Occipital lobe (tissue), 2 donors: ENCODE measurements around the gene PAH. TPM values are rescaled to one million over a fixed set of nuclear protein-coding genes. Genes with fewer than 3 reads are reported as not detected.
A peak's percentile ranks its signal among the peaks of the same experiment; 100 is the strongest.

Source experiments
- DNase-seq: peaks from one replicate; lab custom pipeline; 2025; lab: John Stamatoyannopoulos, UW
- total RNA-seq: library from RNA; depleted of rRNA; stranded (reverse); fragments of >200 nt; gene quantifications from one replicate; pipeline ENCODE4 v1.2.3, GENCODE V29; 2014

Gene PAH
- total RNA-seq, 1 donor from 2014 or later, result 0.16 TPM

DNA sequence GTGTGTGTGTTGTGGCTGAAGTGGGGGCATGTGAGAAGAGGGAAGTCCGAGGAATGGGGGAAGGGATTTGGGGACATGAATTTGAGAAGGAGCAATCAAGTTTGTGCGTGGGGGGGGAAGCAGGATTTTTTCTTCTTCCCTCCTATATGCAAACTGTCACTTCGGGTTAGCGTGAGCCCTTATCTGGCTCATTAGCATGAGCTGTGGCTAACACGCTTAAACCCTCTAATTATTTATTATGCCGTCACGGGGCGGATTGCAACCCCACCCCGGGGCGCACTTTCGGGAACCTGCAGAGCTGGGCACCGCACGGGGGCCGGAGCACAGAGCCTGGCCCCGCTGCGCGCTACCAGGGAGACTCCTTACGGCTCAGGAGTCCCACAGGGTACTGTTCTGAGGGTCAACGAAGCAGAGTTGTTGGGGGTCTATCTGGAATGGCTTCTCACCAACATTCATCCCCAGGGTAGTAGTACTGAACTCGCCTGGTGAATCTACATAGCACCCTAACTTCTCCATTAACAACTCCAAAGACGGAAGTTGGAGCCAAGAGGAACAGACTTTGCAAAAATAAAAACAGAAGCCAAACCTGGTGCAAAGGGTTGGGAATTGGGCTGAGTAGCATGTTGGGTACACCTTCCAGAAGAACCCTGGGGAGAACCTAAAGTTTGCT is 34.0 kb upstream of the PAH start:
- DNase-seq, result no peak

DNA sequence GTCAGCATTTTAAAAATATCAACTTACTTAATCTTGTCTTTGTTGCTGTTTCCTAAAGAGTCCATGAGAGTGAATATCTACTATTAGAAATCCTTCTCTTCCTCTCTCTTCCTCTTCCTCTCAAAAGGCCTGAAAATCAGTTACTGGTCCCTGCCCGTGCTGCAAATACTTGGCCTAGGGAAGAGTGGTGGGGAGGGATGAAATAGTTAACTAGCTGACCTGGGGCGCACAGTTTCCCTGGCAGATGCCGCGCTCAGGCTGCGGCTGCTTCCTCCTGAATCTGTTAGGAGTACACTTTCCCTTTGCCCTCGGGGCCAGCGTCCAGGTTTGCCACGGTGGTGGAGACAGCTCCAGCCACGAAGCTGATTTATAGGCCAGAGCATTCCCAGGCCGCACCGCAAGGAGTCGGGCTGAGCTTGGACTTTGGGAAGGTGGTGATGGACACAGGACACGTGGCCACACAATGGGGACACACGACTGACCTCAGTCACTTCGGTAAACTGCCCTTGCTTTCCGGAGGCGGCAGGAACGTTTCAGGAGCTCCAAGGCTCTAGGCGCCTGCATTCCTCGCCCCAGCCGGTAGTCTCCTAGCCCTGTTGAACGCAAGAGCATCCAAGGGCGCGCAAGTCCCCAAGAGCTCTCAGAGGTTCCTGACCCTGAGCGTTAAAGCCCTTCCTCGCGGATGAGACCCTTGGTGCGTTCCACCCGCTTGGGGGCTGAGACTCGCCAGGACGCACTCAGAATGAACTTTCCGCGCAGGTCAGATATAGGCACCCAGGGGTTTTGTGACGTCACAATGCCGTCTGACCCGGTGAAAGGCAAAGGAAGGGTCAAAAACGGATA is 33.3 kb upstream of the PAH start:
- no peak for DNase-seq

DNA sequence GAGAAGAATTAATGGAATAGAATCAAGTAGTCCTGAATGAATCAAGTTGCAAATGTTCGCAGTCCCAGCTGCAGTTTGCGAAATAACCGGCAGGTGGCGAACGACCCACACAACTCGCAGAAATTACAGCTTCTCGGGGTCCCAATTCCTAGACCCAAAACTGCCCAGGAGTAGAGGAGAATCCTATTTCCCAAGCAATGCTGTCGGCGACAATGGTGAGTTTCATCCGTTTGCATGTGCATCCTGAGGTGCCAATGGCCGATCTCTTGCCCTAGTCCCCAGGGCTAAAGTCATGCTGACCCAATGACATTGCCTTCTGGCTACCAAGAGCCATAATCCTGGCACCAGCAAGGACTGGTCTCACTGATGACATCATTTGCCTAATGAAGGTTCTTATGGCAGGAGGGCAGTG is 31.9 kb upstream of the PAH start:
- peak; percentile 20 for DNase-seq

DNA sequence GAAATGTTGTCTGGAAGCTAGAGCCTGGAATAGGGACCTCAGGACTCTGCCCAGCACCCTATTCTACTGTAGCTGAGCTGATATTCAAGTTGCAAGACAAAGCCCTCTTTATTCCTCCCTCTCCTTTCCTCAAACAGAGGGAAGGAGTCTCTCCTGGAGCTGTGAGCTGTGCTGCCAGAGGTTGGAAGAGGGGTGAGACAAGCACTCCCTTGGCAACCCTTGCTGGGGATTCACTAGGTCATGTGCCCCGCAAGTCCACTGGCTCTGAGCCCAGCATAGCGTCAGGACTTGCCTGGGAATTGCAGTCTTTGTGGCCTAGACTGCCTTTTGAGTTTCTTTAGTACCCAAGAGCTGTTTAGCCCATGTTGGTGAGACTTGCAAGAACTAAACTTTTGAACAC is 29.0 kb upstream of the PAH start:
- DNase-seq, result no peak

DNA sequence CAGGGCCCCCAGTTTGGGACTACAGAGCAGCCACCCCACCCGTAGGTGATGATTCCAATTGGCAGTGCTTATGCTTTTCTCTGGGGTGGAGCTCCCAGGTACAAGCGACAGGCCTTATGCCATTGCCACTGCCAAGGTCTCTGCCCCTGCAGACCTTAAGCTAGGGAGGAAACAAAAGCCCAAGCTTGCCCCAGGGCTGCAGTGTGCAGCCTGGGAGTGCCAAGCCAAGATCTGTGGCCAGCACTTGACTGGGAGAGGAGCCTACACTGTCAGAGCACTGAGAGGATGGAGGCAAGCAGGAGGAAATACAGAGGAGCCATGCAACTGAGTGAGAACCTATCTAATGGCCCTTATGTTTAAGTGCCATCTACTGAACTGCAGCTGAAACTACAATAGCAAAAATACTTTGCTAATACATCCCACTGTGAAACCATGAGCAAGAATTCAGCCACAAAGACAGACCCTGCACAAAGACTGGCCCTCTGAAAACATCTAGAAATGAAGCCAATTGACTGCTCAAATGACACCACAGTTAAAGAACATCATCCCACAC is 22.7 kb upstream of the PAH start:
- no peak for DNase-seq

DNA sequence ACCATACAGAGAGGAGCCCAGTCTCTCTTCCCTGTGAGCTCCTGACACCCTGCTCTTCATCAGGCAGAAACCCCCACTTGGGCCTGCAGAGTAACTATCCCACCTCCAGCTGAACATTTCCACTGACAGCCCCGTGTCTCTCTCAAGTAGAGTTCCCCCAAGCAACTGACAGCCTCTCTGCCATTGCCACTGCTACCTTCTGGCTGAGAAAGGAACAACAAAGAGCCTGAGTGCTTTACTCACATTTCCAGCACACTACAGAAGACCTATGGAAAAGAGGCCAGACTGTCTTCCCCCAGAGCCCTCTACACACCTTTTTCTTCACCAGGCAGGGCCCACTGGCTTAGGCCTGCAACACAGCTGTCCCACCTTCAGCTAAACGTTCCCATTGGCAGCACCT is 22.0 kb upstream of the PAH start:
- DNase-seq, result no peak

DNA sequence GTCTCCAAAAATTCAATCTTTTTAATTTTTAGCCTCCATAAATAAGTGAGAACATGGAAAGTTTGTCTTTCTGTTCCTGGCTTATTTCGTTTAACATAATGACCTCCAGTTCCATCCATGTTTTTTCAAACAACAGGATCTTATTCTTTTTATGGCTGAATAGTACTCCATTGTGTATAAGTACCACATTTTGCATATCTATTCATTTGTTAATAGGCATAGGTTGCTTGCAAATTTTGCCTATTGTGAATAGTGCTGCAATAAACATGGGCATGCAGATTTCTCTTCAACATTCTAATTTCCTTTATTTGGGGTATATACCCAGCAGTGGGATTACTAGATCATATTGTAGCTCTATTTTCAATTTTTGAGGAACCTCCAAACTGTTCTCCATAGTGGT is 16.1 kb upstream of the PAH start:
- DNase-seq, result no peak

DNA sequence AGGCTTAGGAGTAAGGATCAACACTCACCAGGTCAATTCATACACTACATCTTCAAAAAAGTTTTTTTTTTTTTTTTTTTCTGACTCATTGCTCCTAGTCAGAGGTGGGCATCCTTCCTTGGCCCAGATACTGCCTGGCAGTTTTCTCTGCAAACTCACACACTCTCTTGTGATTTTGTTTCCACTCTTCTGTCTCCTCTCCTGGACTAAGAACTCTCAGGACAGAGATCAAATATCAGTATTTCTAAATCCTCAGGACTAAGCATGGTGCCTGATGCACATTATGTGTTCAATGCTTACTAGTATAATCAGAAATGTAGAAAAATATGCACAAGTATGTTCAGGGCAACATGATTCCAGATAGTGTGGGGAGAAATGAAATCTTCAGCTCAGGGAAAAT is 10.2 kb upstream of the PAH start:
- DNase-seq, result no peak

DNA sequence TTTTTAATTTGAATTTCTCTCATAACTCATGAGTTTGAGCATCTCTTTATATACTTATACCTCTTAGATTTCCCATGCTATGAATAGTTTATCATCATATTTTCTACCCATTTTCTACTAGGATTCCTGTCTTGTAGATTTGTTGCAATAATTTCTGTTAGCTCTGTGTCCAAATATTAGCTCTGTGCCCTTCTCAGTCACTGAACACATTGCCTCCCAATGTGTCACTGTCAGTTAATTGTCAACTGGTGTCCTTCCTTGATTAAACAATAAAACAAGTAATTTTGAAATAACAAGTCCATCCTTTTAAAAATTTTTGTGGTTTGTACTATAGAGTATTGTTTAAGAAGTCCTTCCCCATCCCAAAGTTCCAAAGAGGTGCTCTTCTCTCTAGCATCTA is 4.2 kb upstream of the PAH start:
- no peak for DNase-seq

DNA sequence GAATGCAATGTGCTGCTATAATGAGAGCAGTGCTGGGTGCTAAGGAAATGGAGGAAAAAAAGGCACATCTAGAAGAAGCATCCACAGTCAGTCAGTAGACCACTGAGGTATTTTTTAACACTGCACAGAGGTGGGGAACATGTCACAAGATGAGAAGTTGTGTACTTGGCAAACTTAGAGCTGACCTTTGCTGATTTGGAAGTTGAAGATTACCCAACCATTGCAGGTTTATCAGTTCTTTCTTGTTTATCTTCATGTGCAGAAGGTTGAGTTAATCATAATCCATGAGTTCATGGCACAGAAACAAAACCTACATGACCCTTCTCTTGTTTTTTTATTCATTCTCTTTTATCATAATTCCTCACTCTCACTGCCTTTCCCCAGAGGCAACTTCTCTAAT is 3.2 kb upstream of the PAH start:
- DNase-seq, result no peak

DNA sequence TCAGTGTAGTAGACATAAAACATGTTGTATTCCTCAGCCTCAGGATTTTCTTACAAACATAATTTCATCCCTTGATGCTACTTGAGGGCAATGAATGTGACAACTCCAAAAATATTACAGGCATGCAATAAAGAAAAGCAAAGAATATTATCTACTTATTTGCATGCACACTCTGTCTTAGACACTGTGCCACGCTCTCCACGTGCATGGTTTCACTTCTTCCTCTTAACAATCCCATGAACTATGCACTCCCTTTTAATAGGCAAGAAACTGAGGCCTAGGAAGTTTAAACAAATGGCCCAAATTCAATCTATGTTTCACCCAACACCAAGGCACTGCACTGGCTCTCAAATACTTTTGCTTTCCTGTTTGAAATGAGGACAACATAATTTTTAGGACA is 1.8 kb upstream of the PAH start:
- no peak for DNase-seq

DNA sequence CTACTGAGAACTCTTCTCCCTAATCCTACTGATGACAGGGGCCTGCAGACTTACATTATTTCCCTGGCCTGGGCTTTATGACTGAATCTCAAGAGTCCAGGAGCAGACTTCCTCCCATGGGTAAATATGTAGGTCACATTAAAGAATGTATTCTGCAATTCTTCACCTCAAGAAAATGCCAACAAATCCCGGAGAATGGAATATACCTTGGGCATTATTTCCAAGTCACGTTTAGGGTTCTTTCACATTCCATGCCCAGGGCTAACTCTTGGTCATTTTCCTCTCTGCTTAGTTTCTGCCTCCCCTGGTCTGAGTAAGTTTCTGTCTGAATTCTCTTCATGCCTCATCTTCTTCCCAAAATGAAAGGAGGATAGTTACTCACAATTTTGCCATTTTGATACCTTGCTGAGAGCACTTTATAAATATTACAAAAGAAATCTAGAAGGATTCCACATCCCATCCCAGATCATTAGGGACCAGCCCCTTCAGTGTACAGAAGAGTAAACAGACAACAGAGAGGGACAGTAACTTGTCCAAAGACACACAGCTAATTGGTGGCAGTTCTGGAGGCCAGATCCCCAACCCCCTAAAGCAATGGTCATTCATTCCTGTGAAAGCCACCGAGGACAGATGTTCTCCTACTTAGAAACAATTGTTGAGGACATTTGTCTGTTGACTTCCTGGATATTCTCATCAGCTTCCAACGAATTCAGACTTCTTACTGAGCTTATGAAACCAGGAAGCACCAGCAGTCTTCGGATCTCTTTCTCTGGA is 605 bp downstream of the PAH start:
- DNase-seq, result no peak

DNA sequence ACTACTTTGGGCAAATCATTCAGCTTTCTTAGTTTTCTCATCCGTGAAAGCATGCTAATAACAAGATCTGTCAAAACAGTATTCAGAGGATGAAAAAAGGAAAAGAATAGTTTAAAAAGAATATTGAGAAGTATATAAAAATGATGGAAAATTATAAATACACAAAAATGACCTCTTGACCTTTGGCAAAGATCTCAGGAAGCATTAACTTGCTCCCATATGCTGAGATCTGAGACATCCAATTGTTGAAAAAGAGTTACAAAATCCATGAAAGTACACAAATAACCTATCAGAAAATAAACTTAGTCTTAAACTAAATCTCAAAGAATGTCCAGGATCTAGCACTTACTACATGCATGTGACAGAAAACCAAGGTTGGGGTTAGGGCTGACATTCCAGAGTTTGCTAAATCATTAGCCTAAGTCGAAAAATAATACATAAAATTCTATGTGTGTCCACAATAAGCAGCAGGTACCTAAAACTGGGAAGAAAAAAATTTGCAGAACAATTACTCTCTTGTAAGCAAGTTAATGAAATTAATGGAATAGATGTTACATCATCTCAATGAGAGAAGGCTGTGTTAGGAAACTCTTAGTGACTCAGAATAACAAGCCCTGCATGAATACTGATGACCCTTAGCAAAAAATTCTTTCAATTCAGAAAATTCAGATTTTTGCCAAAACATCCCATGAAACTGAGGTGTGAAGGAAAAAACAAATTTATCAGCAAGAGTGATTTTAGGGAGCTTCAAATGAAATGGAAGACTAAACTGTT is 3.4 kb downstream of the PAH start:
- DNase-seq, result no peak

DNA sequence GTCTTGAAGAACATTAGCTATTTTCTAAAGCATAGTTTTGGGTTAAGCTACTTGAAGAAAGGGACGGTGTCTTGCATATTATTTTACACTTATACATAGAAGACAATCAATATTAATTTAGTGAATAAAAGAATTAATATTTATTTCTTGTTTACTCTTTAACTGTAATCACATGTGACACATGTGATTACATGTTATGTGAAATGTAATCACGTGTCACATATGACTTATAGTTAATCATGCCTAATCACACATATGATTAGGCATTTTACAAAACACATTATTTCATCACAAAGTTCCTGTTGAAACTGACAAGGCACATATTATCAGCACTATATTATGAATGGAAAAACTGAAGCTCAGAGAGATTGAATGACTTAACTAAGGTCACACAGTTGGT is 4.8 kb downstream of the PAH start:
- DNase-seq, result no peak

DNA sequence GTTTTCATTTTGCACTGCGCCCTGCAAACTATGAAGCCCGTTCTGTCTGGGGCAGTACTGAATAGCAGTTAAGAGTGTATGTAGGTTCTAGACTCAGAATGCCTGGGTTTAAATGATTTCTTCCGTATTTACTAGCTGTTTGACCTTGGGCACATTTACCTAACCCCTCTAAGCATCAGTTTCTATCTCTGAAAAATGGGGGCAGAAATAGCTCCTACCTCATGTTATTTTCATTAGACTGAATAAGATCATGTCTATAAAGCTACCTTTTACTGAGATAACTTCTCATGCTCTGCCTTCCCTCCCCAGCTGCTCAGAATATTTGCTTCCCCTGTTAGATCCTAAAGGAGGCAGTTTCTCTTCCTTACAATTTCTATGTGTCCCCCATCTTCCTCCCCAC is 5.7 kb downstream of the PAH start:
- DNase-seq, result no peak

DNA sequence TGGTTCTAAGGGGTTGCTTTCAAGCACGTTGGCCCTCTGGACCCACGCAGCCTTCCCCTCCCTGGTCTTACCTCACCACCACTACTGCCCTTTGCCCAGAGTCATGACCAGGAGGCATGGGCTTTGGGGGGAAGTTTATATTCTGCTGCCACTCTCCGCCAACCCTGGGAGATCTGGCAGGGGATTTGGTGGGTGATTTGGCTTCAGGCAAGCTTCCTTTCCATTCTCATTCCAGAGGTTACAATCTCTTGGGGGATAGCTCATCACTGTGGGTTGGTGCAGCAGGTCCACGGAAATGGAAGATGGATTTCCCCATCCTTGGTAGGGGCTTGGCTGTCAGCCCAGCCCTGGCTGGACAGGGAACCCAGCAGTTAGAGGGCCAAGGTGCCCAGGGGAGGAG is 6.3 kb downstream of the PAH start:
- no peak for DNase-seq

DNA sequence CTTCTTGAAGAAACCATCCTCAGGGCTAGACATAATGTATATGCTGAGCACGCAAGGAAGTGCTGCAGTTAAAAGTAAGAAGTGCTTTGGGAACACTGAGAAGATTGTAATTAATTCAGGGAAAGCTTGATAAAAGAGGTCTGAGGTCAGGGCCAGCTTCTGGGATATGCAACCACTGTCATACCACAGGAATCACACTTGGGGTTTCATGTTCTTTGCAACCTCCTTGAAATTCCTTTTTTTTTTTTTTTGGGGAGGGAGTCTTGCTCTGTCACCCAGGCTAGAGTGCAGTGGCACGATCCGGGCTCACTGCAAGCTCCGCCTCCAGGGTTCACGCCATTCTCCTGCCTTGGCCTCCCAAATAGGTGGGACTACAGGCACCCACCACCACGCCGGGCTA is 6.9 kb downstream of the PAH start:
- DNase-seq, result no peak

DNA sequence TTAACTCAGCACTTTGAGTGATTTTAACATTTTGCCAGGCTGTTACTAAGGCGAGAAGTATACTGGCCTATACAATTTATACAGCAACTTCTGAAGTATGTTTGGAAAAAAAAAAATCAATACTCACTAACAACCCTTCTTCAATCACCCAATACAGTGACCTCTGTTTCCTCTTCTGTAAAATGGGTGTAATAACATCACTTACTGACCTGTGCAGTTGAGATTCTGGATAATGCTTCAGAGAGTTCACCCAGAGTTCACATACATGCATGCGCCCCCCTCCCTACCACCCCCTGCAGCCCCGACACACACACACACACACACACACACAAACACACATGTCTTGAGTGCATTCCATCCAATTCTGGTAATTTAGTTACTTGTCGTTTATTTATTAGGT is 9.1 kb downstream of the PAH start:
- DNase-seq, result no peak

DNA sequence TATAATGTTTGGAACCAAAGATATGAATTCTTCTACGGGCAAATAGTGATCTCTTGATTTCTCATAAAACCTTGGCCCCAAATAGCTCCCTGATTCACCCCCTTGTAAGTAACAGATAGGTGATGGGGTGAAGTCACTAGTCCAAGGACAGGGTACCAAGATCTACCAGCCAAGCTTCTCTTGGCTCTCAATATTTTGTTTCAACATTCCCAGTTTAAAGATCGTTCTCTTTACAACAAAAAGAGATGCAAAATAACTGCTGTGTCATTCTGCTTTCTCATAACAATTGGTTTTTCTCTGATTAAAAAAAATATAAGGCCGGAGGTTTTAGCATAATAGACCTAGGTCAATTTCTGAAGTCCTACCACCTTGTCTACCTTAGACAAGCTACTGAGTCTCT is 11.8 kb downstream of the PAH start:
- DNase-seq, result no peak

DNA sequence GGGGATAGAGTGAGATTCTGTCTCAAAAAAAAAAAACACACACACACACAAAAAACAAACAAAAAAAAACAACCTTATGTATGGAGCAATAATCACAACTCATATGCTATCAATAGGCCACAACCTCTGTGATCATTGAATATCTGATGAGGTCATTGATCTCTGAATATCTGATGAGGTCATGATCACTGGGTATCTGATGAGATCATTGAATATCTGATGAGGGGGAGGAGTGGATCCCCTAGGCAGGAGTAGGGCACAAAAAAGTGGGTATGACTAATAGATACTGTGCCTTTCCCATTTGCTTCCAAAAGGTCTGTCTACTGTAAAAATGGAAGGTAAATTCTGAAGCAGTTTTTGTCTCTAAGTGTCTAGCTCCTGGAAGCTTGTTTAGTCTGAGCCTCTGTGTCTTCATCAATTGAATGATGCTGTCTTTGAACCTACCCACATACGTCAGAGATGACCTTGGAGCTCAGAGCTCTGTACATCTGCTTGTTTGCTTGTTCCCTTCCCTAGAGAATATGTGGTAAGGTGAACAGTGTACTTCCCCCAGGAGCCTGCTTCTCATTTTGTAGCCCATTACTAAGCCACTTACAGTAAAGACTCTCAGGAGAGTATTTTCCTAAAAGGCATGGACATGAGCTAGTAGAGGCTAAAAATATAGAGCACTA is 13.6 kb downstream of the PAH start:
- DNase-seq, result no peak

DNA sequence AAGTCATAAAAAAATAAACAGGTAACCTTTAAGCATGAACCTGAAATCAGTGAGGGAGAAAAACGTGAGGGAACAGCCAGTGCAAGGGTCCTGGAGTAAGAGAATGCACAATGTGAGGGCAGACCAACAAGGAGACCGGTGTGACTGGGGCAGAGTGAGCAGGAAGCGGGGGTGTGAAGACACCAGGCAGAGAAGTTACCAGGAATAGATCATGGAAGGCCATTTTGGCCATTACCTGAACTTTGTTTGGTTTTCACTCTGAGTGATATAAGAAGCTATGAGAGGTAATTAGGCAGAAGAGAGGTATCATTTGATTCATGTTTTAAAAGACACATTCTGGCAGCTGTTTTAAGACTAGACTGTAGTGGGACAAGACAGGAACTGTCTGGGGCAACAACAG is 15.0 kb downstream of the PAH start:
- no peak for DNase-seq
